Caco-2 (cell line): ENCODE measurements around the gene IL17RB. TPM values are rescaled to one million over a fixed set of nuclear protein-coding genes. Genes with fewer than 3 reads are reported as not detected.

Source experiments
- BruUV-seq: library from RNA; stranded (reverse); fragments of 400-500 nt; replicated peaks from 2 replicates; lab custom pipeline; 2021; lab: Mats Ljungman, UMichigan
- CTCF ChIA-PET: fragments of 300-600 bp; sonication (Branson Sonifier 250); formaldehyde crosslinking; loops from one replicate; lab custom pipeline; 2022; ENCODE audit warnings: antibody characterized with exemption; lab: Charles Lee
- POLR2A ChIA-PET: fragments of 300-600 bp; sonication (Branson Sonifier 250); formaldehyde crosslinking; loops from one replicate; lab custom pipeline; 2022; ENCODE audit warnings: antibody characterized with exemption; lab: Charles Lee
- DNase-seq, 2 experiments: peaks; one replicate each; pipeline versions ENCODE4 v3.0.0 to v3.0.0-alpha.2; 2020 to 2022
- H3K27me3 ChIP-seq: replicated peaks from 2 replicates; pipeline ENCODE4 v1.6.0; 2011; ENCODE audit warnings: low read length; ENCODE audit not compliant: control insufficient read depth, insufficient read depth
- H3K36me3 ChIP-seq: 2 replicates; pipeline ENCODE4 v1.5.1; 2011; ENCODE audit warnings: low read length; ENCODE audit not compliant: control insufficient read depth, insufficient read depth
- H3K4me1 ChIP-seq: fragments of 250-450 bp; sonication (Bioruptor Pico); 2 replicates; pipeline ENCODE4 v1.5.1; 2020; ENCODE audit warnings: mild to moderate bottlenecking
- H3K4me3 ChIP-seq: 2 replicates; pipeline ENCODE4 v1.5.1; 2011; ENCODE audit warnings: low read depth, mild to moderate bottlenecking, control low read depth, low read length
- H3K9me3 ChIP-seq: fragments of 250-450 bp; sonication (Bioruptor Pico); 2 replicates; pipeline ENCODE4 v1.5.1; 2020; ENCODE audit warnings: mild to moderate bottlenecking, moderate library complexity
- H3K27ac Mint-ChIP-seq: one replicate; pipeline ENCODE4 v1.8.0; 2022; ENCODE audit warnings: mixed read lengths; ENCODE audit not compliant: unreplicated experiment
- H3K27me3 Mint-ChIP-seq: one replicate; pipeline ENCODE4 v1.8.0; 2022; ENCODE audit warnings: mixed read lengths; ENCODE audit not compliant: insufficient read depth, unreplicated experiment
- H3K36me3 Mint-ChIP-seq: one replicate; pipeline ENCODE4 v1.8.0; 2022; ENCODE audit warnings: mild to moderate bottlenecking, mixed read lengths; ENCODE audit not compliant: insufficient read depth, unreplicated experiment
- H3K4me1 Mint-ChIP-seq: one replicate; pipeline ENCODE4 v1.8.0; 2022; ENCODE audit warnings: low read depth, mixed read lengths; ENCODE audit not compliant: unreplicated experiment
- H3K4me3 Mint-ChIP-seq: one replicate; pipeline ENCODE4 v1.8.0; 2022; ENCODE audit warnings: mild to moderate bottlenecking, moderate library complexity, mixed read lengths; ENCODE audit not compliant: unreplicated experiment
- H3K9me3 Mint-ChIP-seq: one replicate; pipeline ENCODE4 v1.8.0; 2022; ENCODE audit warnings: mixed read lengths; ENCODE audit not compliant: unreplicated experiment
- CTCF ChIP-seq, 2 experiments: fragments of 200-600 bp in 1 of 2; IDR thresholded peaks; 1 replicate in 1 of 2; 2 replicates in 1 of 2; pipeline versions ENCODE4 v1.5.1 to v1.8.0; 2011 to 2022; ENCODE audit warnings: antibody characterized with exemption in 1 of 2, control low read depth in 1 of 2, inconsistent platforms in 1 of 2, low read depth in 1 of 2, low read length in 1 of 2, mild to moderate bottlenecking in 1 of 2, moderate library complexity in 1 of 2; ENCODE audit not compliant: insufficient read depth in 1 of 2, severe bottlenecking in 1 of 2, unreplicated experiment in 1 of 2
- intact Hi-C: fragments of 100-400 bp; cut with micrococcal nuclease; formaldehyde crosslinking; loops from one replicate; pipeline ENCODE4 v1.10.0; 2022; ENCODE audit not compliant: unreplicated experiment
- total RNA-seq: library from RNA; stranded (reverse); gene quantifications from 2 replicates; pipeline ENCODE4 v1.2.3, GENCODE V29; 2022

Gene IL17RB
- total RNA-seq, 1 experiment from 2014 or later = 27.5 TPM

- ChIA-PET POLR2A (no interaction called here), CTCF (no interaction called here)
- DNase-seq = no peak
- intact Hi-C loops = no loop called here
- no peaks in the 10 kb centered on the region; the same call in 1 of the 2 replicates for H3K36me3 ChIP-seq
- Mint-ChIP-seq H3K36me3 (peaks cover 19% of the 10 kb centered on the region), H3K9me3 (no peaks in the 10 kb centered on the region), H3K27me3 (no peaks in the 10 kb centered on the region), H3K27ac (no peak overlapping the region), H3K4me3 (no peak overlapping the region), H3K4me1 (peaks cover 5% of the 10 kb centered on the region)
- no peaks in the 10 kb centered on the region for H3K9me3 ChIP-seq
- H3K4me1 ChIP-seq = peaks cover 4% of the 10 kb centered on the region; the same call in 1 of the 2 replicates
- no peak for TF ChIP-seq CTCF (IDR thresholded peaks at IDR 0.05; ENCODE audit: insufficient read depth in 1 of 2, low read depth in 1 of 2, low read length in 1 of 2, severe bottlenecking in 1 of 2, unreplicated experiment in 1 of 2)
- H3K27me3 ChIP-seq = no peaks in the 10 kb centered on the region
- H3K4me3 ChIP-seq = no peak overlapping the region
- no TSS peak for BruUV-seq
Observed at GRCh38 chr3:53887446-53887845, 41.1 kb downstream of the IL17RB start.

GRCh38 chr3:53888232-53888631 is 41.9 kb downstream of the IL17RB start:
- no peak for TF ChIP-seq CTCF (IDR thresholded peaks at IDR 0.05; ENCODE audit: insufficient read depth in 1 of 2, low read depth in 1 of 2, low read length in 1 of 2, severe bottlenecking in 1 of 2, unreplicated experiment in 1 of 2)
- BruUV-seq = no TSS peak
- CTCF ChIA-PET = no interaction called here
- Mint-ChIP-seq H3K27me3 (no peaks in the 10 kb centered on the region), H3K36me3 (peaks cover 19% of the 10 kb centered on the region), H3K4me1 (peaks cover 7% of the 10 kb centered on the region), H3K4me3 (no peak overlapping the region), H3K9me3 (no peaks in the 10 kb centered on the region), H3K27ac (no peak overlapping the region)
- no peaks in the 10 kb centered on the region for H3K9me3 ChIP-seq
- H3K27me3 ChIP-seq = no peaks in the 10 kb centered on the region
- H3K4me1 ChIP-seq = peaks cover 7% of the 10 kb centered on the region; the same call in 1 of the 2 replicates
- no peak overlapping the region for H3K4me3 ChIP-seq
- POLR2A ChIA-PET = no interaction called here
- intact Hi-C loops = no loop called here
- no peak for DNase-seq
- no peaks in the 10 kb centered on the region; the same call in 1 of the 2 replicates for H3K36me3 ChIP-seq

GRCh38 chr3:53890726-53891475 is 44.5 kb downstream of the IL17RB start:
- TF ChIP-seq CTCF (IDR thresholded peaks at IDR 0.05; ENCODE audit: insufficient read depth in 1 of 2, low read depth in 1 of 2, low read length in 1 of 2, severe bottlenecking in 1 of 2, unreplicated experiment in 1 of 2) = no peak
- Histone ChIP-seq H3K36me3 (no peaks in the 10 kb centered on the region; the same call in 1 of the 2 replicates), H3K27me3 (no peaks in the 10 kb centered on the region), H3K4me1 (peaks cover 7% of the 10 kb centered on the region; the same call in 1 of the 2 replicates), H3K9me3 (no peaks in the 10 kb centered on the region), H3K4me3 (peak overlapping the region; percentile 94)
- Mint-ChIP-seq H3K36me3 (peaks cover 19% of the 10 kb centered on the region), H3K27ac (peak overlapping the region; percentile 99), H3K4me1 (peaks cover 16% of the 10 kb centered on the region), H3K9me3 (no peaks in the 10 kb centered on the region), H3K27me3 (no peaks in the 10 kb centered on the region), H3K4me3 (peak overlapping the region; percentile 96)
- CTCF ChIA-PET = interaction anchor here (1.5 to 1.6 kb wide), 2 partner anchors 11 to 48 kb away, joined by 3 read pairs; no protein-coding TSS in a partner anchor
- BruUV-seq = TSS peak; percentile 54
- intact Hi-C loops = loop anchor here (1.0 to 5.0 kb wide), 3 partner anchors 9 to 44 kb away; partner anchors contain the start of genes ACTR8, CHDH and IL17RB
- POLR2A ChIA-PET = interaction anchor here (2.1 kb wide), 1 partner anchor 46 kb away, joined by 14 read pairs; the partner anchor contains the start of genes CHDH and IL17RB
- peak; percentile 36 to 38 for DNase-seq
